GM23248 (cell line): ENCODE results near the gene TULP4. TPM values are rescaled to one million over a fixed set of nuclear protein-coding genes. Genes with fewer than 3 reads are reported as not detected.

Experiments used
- DNase-seq: peaks from one replicate; pipeline ENCODE4 v3.0.0-alpha.2; 2015
- H2AFZ ChIP-seq: fragments of 200-600 bp; sonication (generic); 2 replicates; pipeline ENCODE4 v1.6.1; 2016; ENCODE audit warnings: antibody characterized with exemption
- H3F3A ChIP-seq: fragments of 200-600 bp; sonication (generic); 2 replicates; pipeline ENCODE4 v1.6.1; 2016; ENCODE audit warnings: mild to moderate bottlenecking, antibody characterized with exemption, mixed run types; ENCODE audit not compliant: insufficient read depth
- H3K27ac ChIP-seq: fragments of 200-600 bp; sonication (generic); 2 replicates; pipeline ENCODE4 v1.5.1; 2016; ENCODE audit warnings: mild to moderate bottlenecking
- H3K27me3 ChIP-seq: fragments of 200-600 bp; sonication (generic); replicated peaks from 2 replicates; pipeline ENCODE4 v1.6.1; 2016; ENCODE audit warnings: mild to moderate bottlenecking; ENCODE audit not compliant: insufficient read depth
- H3K36me3 ChIP-seq: fragments of 200-600 bp; sonication (generic); 2 replicates; pipeline ENCODE4 v1.6.1; 2016; ENCODE audit warnings: low read depth, mild to moderate bottlenecking
- H3K4me1 ChIP-seq: fragments of 200-600 bp; sonication (generic); 2 replicates; pipeline ENCODE4 v1.6.1; 2016; ENCODE audit warnings: mild to moderate bottlenecking; ENCODE audit not compliant: insufficient read depth
- H3K4me2 ChIP-seq: fragments of 200-600 bp; sonication (generic); one replicate; pipeline ENCODE4 v1.6.1; 2016; ENCODE audit warnings: mild to moderate bottlenecking; ENCODE audit not compliant: unreplicated experiment
- H3K4me3 ChIP-seq: fragments of 200-600 bp; sonication (generic); 2 replicates; pipeline ENCODE4 v1.5.1; 2016; ENCODE audit warnings: mild to moderate bottlenecking
- H3K79me2 ChIP-seq: fragments of 200-600 bp; sonication (generic); 2 replicates; pipeline ENCODE4 v1.6.1; 2016; ENCODE audit warnings: mild to moderate bottlenecking; ENCODE audit not compliant: insufficient read depth
- H3K9ac ChIP-seq: fragments of 200-600 bp; sonication (generic); 2 replicates; pipeline ENCODE4 v1.6.1; 2016; ENCODE audit warnings: mild to moderate bottlenecking
- H3K9me2 ChIP-seq: fragments of 200-600 bp; sonication (generic); 2 replicates; pipeline ENCODE4 v1.6.1; 2016; ENCODE audit warnings: mixed run types, mild to moderate bottlenecking, moderate library complexity; ENCODE audit not compliant: insufficient read depth
- H3K9me3 ChIP-seq: fragments of 200-600 bp; sonication (generic); one replicate; pipeline ENCODE4 v1.6.1; 2017; ENCODE audit warnings: low read depth
- H4K20me1 ChIP-seq: fragments of 200-600 bp; sonication (generic); 2 replicates; pipeline ENCODE4 v1.6.0; 2016; ENCODE audit not compliant: insufficient read depth
- EZH2 ChIP-seq: fragments of 200-600 bp; sonication (generic); IDR thresholded peaks from 2 replicates; pipeline ENCODE4 v1.6.1; 2018; ENCODE audit warnings: antibody characterized with exemption, mild to moderate bottlenecking; ENCODE audit not compliant: insufficient read depth, poor library complexity, severe bottlenecking
- EZH2phosphoT487 ChIP-seq: fragments of 200-600 bp; sonication (generic); IDR thresholded peaks from 2 replicates; pipeline ENCODE4 v1.6.1; 2018; ENCODE audit warnings: antibody characterized with exemption, moderate library complexity, mild to moderate bottlenecking, low read depth; ENCODE audit not compliant: insufficient read depth
- WGBS, 2 experiments: methylation state at CpG; one replicate each; pipeline ENCODE4 v1.1.6; 2015 to 2017; ENCODE audit warnings: low lambda C conversion rate in 2 of 2, low coverage in 1 of 2; ENCODE audit errors: missing lambda C conversion rate in 2 of 2; 5-methylcytosine and 5-hydroxymethylcytosine counted together
- in situ Hi-C: fragments of 300-500 bp; cut with MboI; formaldehyde crosslinking; loops from 2 replicates; pipeline ENCODE4 v1.15.0; 2020
- polyA plus RNA-seq: library from polyadenylated mRNA; unstranded; fragments of >200 nt; fragmentation: Nextera tagmentation; extraction: Ambion mirVana; gene quantifications from 2 replicates; pipeline ENCODE4 v1.2.1, GENCODE V29; 2016
- total RNA-seq: library from RNA; depleted of rRNA; stranded (reverse); fragments of >200 nt; shearing (Covaris generic); gene quantifications from 2 replicates; pipeline ENCODE4 v1.2.3, GENCODE V29; 2014

TULP4 gene
- total and polyA plus RNA-seq, 2 experiments from 2014 or later = 21.5 to 38.7 TPM

DNA sequence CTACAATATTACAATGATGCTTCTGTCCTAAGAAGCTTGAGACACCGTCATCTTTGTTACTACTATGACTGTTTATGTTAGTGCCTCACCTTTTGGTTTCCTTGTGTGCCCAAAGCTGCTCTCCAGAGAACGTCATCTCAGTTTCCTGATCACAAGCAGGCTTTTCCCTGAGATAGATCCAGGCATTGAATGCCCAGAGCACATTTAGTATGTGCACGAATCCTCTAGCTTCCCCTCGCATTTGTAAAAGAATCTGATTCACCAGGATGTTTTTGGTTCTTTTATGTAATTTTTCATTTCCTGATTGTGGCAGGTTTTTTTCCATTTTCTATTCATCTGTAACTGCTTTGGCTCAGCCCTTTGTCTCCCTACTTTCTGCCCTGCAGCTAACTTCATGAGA, 147.5 kb downstream of the TULP4 start:
- Histone ChIP-seq H3K27ac (no peak overlapping the region), H3F3A (peaks cover 21% of the 10 kb centered on the region; the same call in 1 of the 2 replicates), H3K4me3 (no peak overlapping the region), H3K27me3 (no peaks in the 10 kb centered on the region), H3K36me3 (peaks cover 9% of the 10 kb centered on the region; the same call in 1 of the 2 replicates), H3K9ac (no peak overlapping the region), H3K79me2 (no peaks in the 10 kb centered on the region), H3K9me2 (no peaks in the 10 kb centered on the region), H3K4me2 (no peak overlapping the region), H2AFZ (no peak overlapping the region), H3K4me1 (peaks cover 9% of the 10 kb centered on the region; the same call in 1 of the 2 replicates), H4K20me1 (no peaks in the 10 kb centered on the region), H3K9me3 (no peaks in the 10 kb centered on the region)
- TF ChIP-seq EZH2 = no peak
- TF ChIP-seq EZH2phosphoT487 = no peak
- WGBS, 2 experiments = 95 to 99% methylated on average over 4 of the region's 4 CpGs
- in situ Hi-C loops = no loop called here
- DNase-seq = no peak

DNA sequence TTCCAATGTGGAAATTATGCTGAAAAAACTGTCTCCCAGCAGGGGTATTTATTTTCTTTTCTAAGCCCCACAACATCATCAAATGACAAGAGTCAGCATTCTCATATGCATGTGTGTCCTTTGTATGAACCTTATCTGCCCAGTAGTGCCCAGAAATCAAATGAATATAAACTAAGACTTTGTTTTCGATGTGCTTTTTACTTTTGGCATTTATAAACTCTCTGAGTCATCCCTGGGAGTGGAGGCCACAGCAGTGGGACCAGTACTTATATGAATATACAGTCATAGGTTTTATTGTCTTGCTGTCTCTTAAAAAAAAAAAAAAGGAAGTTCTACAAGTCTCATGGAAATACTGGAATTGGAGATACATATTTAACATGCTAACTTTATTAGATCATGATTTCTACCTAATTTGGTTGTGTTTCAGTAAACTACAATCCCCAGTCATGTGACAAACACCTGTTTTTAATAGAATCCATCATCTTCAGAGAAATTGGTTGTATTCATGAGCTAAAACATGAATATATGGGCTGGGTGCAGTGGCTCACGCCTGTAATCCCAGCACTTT, 148.4 kb downstream of the TULP4 start:
- 43 to 48% methylated on average over 2 of the region's 2 CpGs for WGBS, 2 experiments
- no peak overlapping the region for H2AFZ ChIP-seq
- H3K9me3 ChIP-seq = no peaks in the 10 kb centered on the region
- H3K4me3 ChIP-seq = no peak overlapping the region
- H3K4me1 ChIP-seq = peaks cover 9% of the 10 kb centered on the region; the same call in 1 of the 2 replicates
- H3K36me3 ChIP-seq = peaks cover 9% of the 10 kb centered on the region; the same call in 1 of the 2 replicates
- no peaks in the 10 kb centered on the region for H3K27me3 ChIP-seq
- no peaks in the 10 kb centered on the region for H3K9me2 ChIP-seq
- no peaks in the 10 kb centered on the region for H3K79me2 ChIP-seq
- H3K4me2 ChIP-seq = peak overlapping the region; percentile 39
- TF ChIP-seq EZH2phosphoT487 (no peak), EZH2 (no peak)
- H4K20me1 ChIP-seq = no peaks in the 10 kb centered on the region
- peak; percentile 80 for DNase-seq
- H3K9ac ChIP-seq = no peak overlapping the region
- in situ Hi-C loops = no loop called here
- H3F3A ChIP-seq = peaks cover 21% of the 10 kb centered on the region; the same call in 1 of the 2 replicates
- no peak overlapping the region for H3K27ac ChIP-seq

DNA sequence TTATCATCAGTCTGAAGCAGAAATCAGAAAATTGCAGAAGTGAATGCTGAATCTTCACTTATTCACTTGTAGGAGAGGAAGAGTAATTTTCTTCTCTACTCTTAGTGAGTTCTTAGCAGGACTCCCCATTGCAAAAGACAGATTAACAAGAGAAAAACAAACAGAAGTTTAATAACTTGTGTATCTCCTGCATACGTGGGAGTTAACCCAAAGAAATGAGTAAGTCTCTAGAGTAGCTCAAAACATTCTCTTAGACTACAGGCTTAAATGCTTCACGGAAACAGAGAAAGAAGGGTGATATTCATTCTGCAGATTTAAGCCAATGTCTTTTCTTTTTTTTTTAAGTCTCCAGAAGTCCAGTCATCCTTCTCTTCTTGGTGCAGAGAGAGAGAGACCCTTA, 149.7 kb downstream of the TULP4 start:
- H3K27me3 ChIP-seq = no peaks in the 10 kb centered on the region
- TF ChIP-seq EZH2 (no peak), EZH2phosphoT487 (no peak)
- WGBS, 2 experiments = 78 to 81% methylated on average over 2 of the region's 2 CpGs
- peaks cover 9% of the 10 kb centered on the region; the same call in 1 of the 2 replicates for H3K4me1 ChIP-seq
- H3K36me3 ChIP-seq = peaks cover 9% of the 10 kb centered on the region; the same call in 1 of the 2 replicates
- H3K4me3 ChIP-seq = no peak overlapping the region
- no peaks in the 10 kb centered on the region for H4K20me1 ChIP-seq
- no peak overlapping the region for H3K27ac ChIP-seq
- no peaks in the 10 kb centered on the region for H3K9me2 ChIP-seq
- no peak overlapping the region for H2AFZ ChIP-seq
- DNase-seq = no peak
- H3K9ac ChIP-seq = no peak overlapping the region
- peaks cover 21% of the 10 kb centered on the region; the same call in 1 of the 2 replicates for H3F3A ChIP-seq
- no peak overlapping the region for H3K4me2 ChIP-seq
- H3K9me3 ChIP-seq = no peaks in the 10 kb centered on the region
- no peaks in the 10 kb centered on the region for H3K79me2 ChIP-seq
- in situ Hi-C loops = no loop called here

DNA sequence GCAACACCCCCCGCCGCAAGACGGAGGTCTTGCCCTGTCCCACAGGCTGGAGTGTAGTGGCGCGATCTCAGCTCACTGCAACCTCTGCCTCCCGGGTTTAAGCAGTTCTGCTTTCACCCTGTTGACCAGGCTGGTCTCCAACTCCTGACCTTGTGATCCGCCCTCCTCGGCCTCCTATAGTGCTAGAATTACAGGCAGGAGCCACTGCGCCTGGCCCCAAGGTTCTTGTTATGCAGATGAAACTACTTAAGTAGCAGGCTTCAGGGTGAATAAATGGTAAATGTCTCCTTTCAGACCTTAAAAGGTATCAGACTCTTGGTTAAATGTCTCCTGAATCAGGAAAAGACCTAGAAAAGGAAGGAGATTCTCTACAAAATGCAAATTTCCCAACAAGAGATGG, 152.2 kb downstream of the TULP4 start:
- peaks cover 21% of the 10 kb centered on the region; the same call in 1 of the 2 replicates for H3F3A ChIP-seq
- H3K4me1 ChIP-seq = peaks cover 9% of the 10 kb centered on the region; the same call in 1 of the 2 replicates
- no peaks in the 10 kb centered on the region for H3K27me3 ChIP-seq
- H3K4me3 ChIP-seq = no peak overlapping the region
- 93 to 95% methylated on average over 9 of the region's 9 CpGs for WGBS, 2 experiments
- 0 out of 2 replicates have a peak, but pooled peaks cover 4% of the 10 kb centered on the region for H3K36me3 ChIP-seq
- H3K9me2 ChIP-seq = no peaks in the 10 kb centered on the region
- H4K20me1 ChIP-seq = no peaks in the 10 kb centered on the region
- in situ Hi-C loops = no loop called here
- H3K79me2 ChIP-seq = no peaks in the 10 kb centered on the region
- TF ChIP-seq EZH2phosphoT487 (no peak), EZH2 (no peak)
- no peak overlapping the region for H3K4me2 ChIP-seq
- no peaks in the 10 kb centered on the region for H3K9me3 ChIP-seq
- no peak overlapping the region for H3K9ac ChIP-seq
- DNase-seq = no peak
- H2AFZ ChIP-seq = no peak overlapping the region
- no peak overlapping the region for H3K27ac ChIP-seq
